Colonic mucosa (tissue), 4 donors: ENCODE results near the gene PPP1R37. TPM values are rescaled to one million over a fixed set of nuclear protein-coding genes. Genes with fewer than 3 reads are reported as not detected.

ENCODE experiments used
- DNase-seq: peaks from one replicate; pipeline ENCODE4 v3.0.0-alpha.2; 2020
- H3K27ac ChIP-seq: fragments of 200-600 bp; one replicate; pipeline ENCODE4 v1.8.0; 2021
- H3K27me3 ChIP-seq: fragments of 200-600 bp; one replicate; pipeline ENCODE4 v1.8.0; 2021
- H3K36me3 ChIP-seq: fragments of 200-600 bp; one replicate; pipeline ENCODE4 v1.8.0; 2021
- H3K4me1 ChIP-seq: fragments of 200-600 bp; one replicate; pipeline ENCODE4 v1.8.0; 2021; ENCODE audit warnings: mild to moderate bottlenecking
- H3K4me3 ChIP-seq: fragments of 200-600 bp; one replicate; pipeline ENCODE4 v1.8.0; 2021
- H3K9ac ChIP-seq, 2 donors: one replicate each; pipeline ENCODE4 v1.7.0; 2013; ENCODE audit warnings: control low read depth in 2 of 2, low read depth in 2 of 2, low read length in 2 of 2
- H3K9me3 ChIP-seq: fragments of 200-600 bp; one replicate; pipeline ENCODE4 v1.8.0; 2021
- CTCF ChIP-seq: fragments of 200-600 bp; IDR thresholded peaks from one replicate; pipeline ENCODE4 v1.8.0; 2022; ENCODE audit warnings: antibody characterized with exemption, mild to moderate bottlenecking
- intact Hi-C: fragments of 100-400 bp; cut with DNase I; formaldehyde crosslinking; loops from one replicate; pipeline ENCODE4 v1.14.1; 2022
- total RNA-seq, 2 donors: library from RNA; stranded (reverse); fragmentation: NEBNext Ultra II Directional in 1 of 2; extraction: Animal tissue kit (Norgen Biotek cat#: 25700) in 1 of 2; gene quantifications; one replicate each; pipeline ENCODE4 v1.2.1, GENCODE V29; 2021
- donor health status: healthy.
- donor health status: DM: no; HTN: no; CAD: no.
- donor health status: DM: no; HTN: no; CAD: no.

The PPP1R37 gene
- total RNA-seq, 2 donors from 2014 or later = 28.2 to 46.9 TPM

- H3K4me3 ChIP-seq = no peak overlapping the region
Observed at GRCh38 chr19:45069056-45069455, 23.9 kb upstream of the PPP1R37 start.

GRCh38 chr19:45070214-45070613, 22.8 kb upstream of the PPP1R37 start:
- Histone ChIP-seq H3K4me3 (no peak overlapping the region), H3K36me3 (peaks cover 8% of the 10 kb centered on the region), H3K9me3 (no peaks in the 10 kb centered on the region), H3K9ac (no peak overlapping the region), H3K4me1 (no peaks in the 10 kb centered on the region), H3K27me3 (no peaks in the 10 kb centered on the region), H3K27ac (no peak overlapping the region)
- intact Hi-C loops = no loop called here
- DNase-seq = no peak
- no peak for TF ChIP-seq CTCF

More at GRCh38 chr19:45069056-45069455, 23.9 kb upstream of the PPP1R37 start:
- Histone ChIP-seq H3K27ac (no peak overlapping the region), H3K4me1 (no peaks in the 10 kb centered on the region), H3K36me3 (peaks cover 8% of the 10 kb centered on the region), H3K27me3 (no peaks in the 10 kb centered on the region), H3K9ac (no peak overlapping the region), H3K9me3 (no peaks in the 10 kb centered on the region)
- no peak for TF ChIP-seq CTCF
- peak; percentile 66 for DNase-seq
- intact Hi-C loops = no loop called here

GRCh38 chr19:45070861-45071544, 22.0 kb upstream of the PPP1R37 start:
- Histone ChIP-seq H3K27ac (no peak overlapping the region), H3K4me3 (no peak overlapping the region), H3K9me3 (no peaks in the 10 kb centered on the region), H3K9ac (no peak overlapping the region), H3K36me3 (peaks cover 8% of the 10 kb centered on the region), H3K27me3 (no peaks in the 10 kb centered on the region), H3K4me1 (no peaks in the 10 kb centered on the region)
- TF ChIP-seq CTCF = no peak
- no peak for DNase-seq
- intact Hi-C loops = no loop called here

- Histone ChIP-seq H3K36me3 (peaks cover 8% of the 10 kb centered on the region), H3K4me3 (no peak overlapping the region), H3K27ac (no peak overlapping the region), H3K9me3 (no peaks in the 10 kb centered on the region), H3K9ac (no peak overlapping the region), H3K27me3 (no peaks in the 10 kb centered on the region), H3K4me1 (peaks cover 1% of the 10 kb centered on the region)
- no peak for DNase-seq
- no peak for TF ChIP-seq CTCF
- intact Hi-C loops = no loop called here
Observed at GRCh38 chr19:45071545-45071938, 21.4 kb upstream of the PPP1R37 start.

DNA sequence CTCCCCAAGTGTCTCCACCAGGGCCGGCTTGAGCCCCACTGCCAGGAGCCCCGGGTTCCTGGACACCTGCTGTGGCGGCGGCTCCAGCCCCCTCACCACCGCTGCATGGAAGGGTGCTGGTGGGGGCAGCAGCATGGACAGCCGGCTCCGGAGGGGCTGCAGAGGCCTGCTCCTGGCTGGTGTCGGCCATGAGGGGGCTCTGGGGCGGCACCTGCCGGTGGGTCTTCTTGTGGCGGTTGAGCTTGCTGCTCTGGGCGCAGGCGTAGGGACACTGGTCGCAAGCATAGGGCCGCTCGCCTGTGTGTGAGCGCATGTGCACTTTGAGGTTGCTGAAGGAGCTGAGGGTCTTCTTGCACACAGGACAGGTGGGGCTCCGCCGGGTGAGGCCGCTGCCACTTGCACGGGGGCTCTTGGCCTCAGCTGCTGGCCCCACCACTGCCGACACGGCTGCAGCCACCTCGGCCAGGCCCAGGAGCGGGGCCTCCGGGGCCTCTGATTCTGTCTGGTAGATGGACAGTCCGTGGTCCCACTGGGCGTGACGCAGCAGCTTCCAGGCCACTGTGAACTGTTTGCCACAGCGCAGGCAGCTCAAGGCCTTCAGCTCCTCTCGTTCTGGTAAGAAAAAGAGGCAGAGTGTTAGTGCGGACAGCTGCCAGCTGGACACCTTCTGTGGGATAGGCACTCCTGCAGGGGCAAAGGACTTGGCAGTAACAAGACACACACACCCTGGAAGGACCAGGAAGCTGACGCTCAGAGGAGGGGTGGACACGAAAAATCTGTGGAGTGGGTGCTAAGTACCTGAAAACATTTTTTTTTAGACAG, 20.8 kb upstream of the PPP1R37 start:
- DNase-seq = no peak
- intact Hi-C loops = no loop called here
- H3K4me1 ChIP-seq = peaks cover 7% of the 10 kb centered on the region
- TF ChIP-seq CTCF = no peak
- H3K9ac ChIP-seq = no peak overlapping the region
- peaks cover 8% of the 10 kb centered on the region for H3K36me3 ChIP-seq
- H3K27ac ChIP-seq = no peak overlapping the region
- no peak overlapping the region for H3K4me3 ChIP-seq
- H3K9me3 ChIP-seq = no peaks in the 10 kb centered on the region
- no peaks in the 10 kb centered on the region for H3K27me3 ChIP-seq
